ENCODE data around the gene C17orf100. TPM values are rescaled to one million over a fixed set of nuclear protein-coding genes. Genes with fewer than 3 reads are reported as not detected.

The C17orf100 gene
- total RNA-seq, 1 experiment from 2014 or later, result 0.31 TPM

GRCh38 chr17:6668219-6668618, 16.7 kb downstream of the C17orf100 start:
- DNase-seq (ENCODE audit: low read depth), result no peak

GRCh38 chr17:6668727-6669425, 17.3 kb downstream of the C17orf100 start:
- no peak for DNase-seq (ENCODE audit: low read depth)

GRCh38 chr17:6669479-6670212, 18.1 kb downstream of the C17orf100 start:
- peak; percentile 57 for DNase-seq (ENCODE audit: low read depth)

- no peak for DNase-seq (ENCODE audit: low read depth)
These were observed 19.0 kb downstream of the C17orf100 start for GRCh38 chr17:6670571-6670970.

- DNase-seq (ENCODE audit: low read depth), result no peak
These were observed 19.4 kb downstream of the C17orf100 start for GRCh38 chr17:6670999-6671398.

- DNase-seq (ENCODE audit: low read depth), result no peak
These were observed 19.9 kb downstream of the C17orf100 start for GRCh38 chr17:6671431-6671830.

- no peak for DNase-seq (ENCODE audit: low read depth)
These were observed 23.0 kb downstream of the C17orf100 start for GRCh38 chr17:6674586-6674985.

- DNase-seq (ENCODE audit: low read depth), result no peak
These were observed 23.8 kb downstream of the C17orf100 start for GRCh38 chr17:6675201-6675825.

- DNase-seq (ENCODE audit: low read depth), result no peak
These were observed 25.2 kb downstream of the C17orf100 start for GRCh38 chr17:6676802-6677157.

GRCh38 chr17:6677158-6677831, 25.7 kb downstream of the C17orf100 start:
- peak; percentile 64 for DNase-seq (ENCODE audit: low read depth)

GRCh38 chr17:6677946-6678345, 26.4 kb downstream of the C17orf100 start:
- DNase-seq (ENCODE audit: low read depth), result no peak

GRCh38 chr17:6679241-6679640, 27.7 kb downstream of the C17orf100 start:
- DNase-seq (ENCODE audit: low read depth), result no peak

GRCh38 chr17:6681176-6681575, 29.6 kb downstream of the C17orf100 start:
- DNase-seq (ENCODE audit: low read depth), result no peak

- DNase-seq (ENCODE audit: low read depth), result no peak
These were observed 30.1 kb downstream of the C17orf100 start for GRCh38 chr17:6681671-6682070.

GRCh38 chr17:6682339-6682738, 30.8 kb downstream of the C17orf100 start:
- DNase-seq (ENCODE audit: low read depth), result no peak

GRCh38 chr17:6683081-6683684, 31.6 kb downstream of the C17orf100 start:
- no peak for DNase-seq (ENCODE audit: low read depth)

- DNase-seq (ENCODE audit: low read depth), result no peak
These were observed 32.3 kb downstream of the C17orf100 start for GRCh38 chr17:6683730-6684459.

- DNase-seq (ENCODE audit: low read depth), result no peak
These were observed 32.9 kb downstream of the C17orf100 start for GRCh38 chr17:6684460-6684783.

- DNase-seq (ENCODE audit: low read depth), result no peak
These were observed 33.6 kb downstream of the C17orf100 start for GRCh38 chr17:6684881-6685767.

- DNase-seq (ENCODE audit: low read depth), result no peak
These were observed 34.5 kb downstream of the C17orf100 start for GRCh38 chr17:6686026-6686425.

Data from HT1080 (cell line).